Hepatocyte (in vitro differentiated cells): Measurements from ENCODE around the gene SLC2A13. TPM values are rescaled to one million over a fixed set of nuclear protein-coding genes. Genes with fewer than 3 reads are reported as not detected.

Experiments used
- DNase-seq: peaks from one replicate; pipeline ENCODE4 v3.0.0-alpha.2; 2016; ENCODE audit warnings: low spot score
- H2AFZ ChIP-seq: fragments of 200-600 bp; sonication (generic); 2 replicates; pipeline ENCODE4 v1.6.0; 2016; ENCODE audit warnings: antibody characterized with exemption, mild to moderate bottlenecking
- H3K27ac ChIP-seq: fragments of 200-600 bp; sonication (generic); 2 replicates; pipeline ENCODE4 v1.5.1; 2016; ENCODE audit warnings: mild to moderate bottlenecking
- H3K27me3 ChIP-seq: fragments of 200-600 bp; sonication (generic); 2 replicates; pipeline ENCODE4 v1.6.1; 2016
- H3K36me3 ChIP-seq: fragments of 200-600 bp; sonication (generic); replicated peaks from 2 replicates; pipeline ENCODE4 v1.5.1; 2016; ENCODE audit warnings: low read depth; ENCODE audit not compliant: insufficient read depth
- H3K4me1 ChIP-seq: fragments of 200-600 bp; sonication (generic); 2 replicates; pipeline ENCODE4 v1.5.1; 2016; ENCODE audit warnings: mild to moderate bottlenecking, moderate library complexity; ENCODE audit not compliant: insufficient read depth
- H3K4me2 ChIP-seq: fragments of 200-600 bp; sonication (generic); 2 replicates; pipeline ENCODE4 v1.6.0; 2016
- H3K4me3 ChIP-seq: fragments of 200-600 bp; sonication (generic); 2 replicates; pipeline ENCODE4 v1.5.1; 2016; ENCODE audit warnings: mild to moderate bottlenecking
- H3K79me2 ChIP-seq: fragments of 200-600 bp; sonication (generic); 2 replicates; pipeline ENCODE4 v1.6.0; 2017; ENCODE audit warnings: mild to moderate bottlenecking
- H3K9me2 ChIP-seq: fragments of 200-600 bp; sonication (generic); replicated peaks from 2 replicates; pipeline ENCODE4 v1.6.0; 2017; ENCODE audit warnings: mild to moderate bottlenecking; ENCODE audit not compliant: insufficient read depth
- H3K9me3 ChIP-seq: fragments of 200-600 bp; sonication (generic); 2 replicates; pipeline ENCODE4 v1.5.1; 2016; ENCODE audit warnings: low read depth, mild to moderate bottlenecking
- H4K20me1 ChIP-seq: fragments of 200-600 bp; sonication (generic); 2 replicates; pipeline ENCODE4 v1.6.0; 2016; ENCODE audit warnings: mild to moderate bottlenecking; ENCODE audit not compliant: insufficient read depth, poor library complexity, severe bottlenecking
- CTCF ChIP-seq: fragments of 200-600 bp; sonication (generic); IDR thresholded peaks from 2 replicates; pipeline ENCODE4 v1.5.1; 2016; ENCODE audit warnings: antibody characterized with exemption, mild to moderate bottlenecking; ENCODE audit not compliant: poor library complexity
- EZH2 ChIP-seq: fragments of 200-600 bp; sonication (generic); IDR thresholded peaks from 2 replicates; pipeline ENCODE4 v1.6.1; 2016; ENCODE audit warnings: antibody characterized with exemption, mild to moderate bottlenecking, borderline replicate concordance
- EZH2phosphoT487 ChIP-seq: fragments of 200-600 bp; sonication (generic); IDR thresholded peaks from one replicate; pipeline ENCODE4 v1.6.1; 2018; ENCODE audit warnings: antibody characterized with exemption, mild to moderate bottlenecking, low read depth, moderate library complexity; ENCODE audit not compliant: unreplicated experiment, severe bottlenecking
- WGBS: methylation state at CpG from one replicate; pipeline ENCODE4 v1.1.6; 2016; ENCODE audit warnings: low lambda C conversion rate; ENCODE audit errors: missing lambda C conversion rate; 5-methylcytosine and 5-hydroxymethylcytosine counted together
- polyA plus RNA-seq: library from polyadenylated mRNA; unstranded; fragments of >200 nt; fragmentation: Nextera tagmentation; extraction: Ambion mirVana; gene quantifications from 2 replicates; pipeline ENCODE4 v1.2.1, GENCODE V29; 2016
- total RNA-seq: library from RNA; depleted of rRNA; stranded (reverse); fragments of >200 nt; gene quantifications from 2 replicates; pipeline ENCODE4 v1.2.3, GENCODE V29; 2014

The SLC2A13 gene
- total and polyA plus RNA-seq, 2 experiments from 2014 or later: 12.1 to 21.1 TPM

GRCh38 chr12:39872425-39872824 is 233.5 kb downstream of the SLC2A13 start:
- TF ChIP-seq EZH2 (no peak), EZH2phosphoT487 (no peak), CTCF (no peak)
- Histone ChIP-seq H3K9me2 (no peaks in the 10 kb centered on the region), H3K4me3 (no peak overlapping the region), H4K20me1 (no peaks in the 10 kb centered on the region), H3K27me3 (no peaks in the 10 kb centered on the region), H3K9me3 (no peaks in the 10 kb centered on the region), H3K4me2 (no peak overlapping the region), H3K27ac (no peak overlapping the region), H2AFZ (no peak overlapping the region), H3K4me1 (no peaks in the 10 kb centered on the region), H3K79me2 (no peaks in the 10 kb centered on the region), H3K36me3 (no peaks in the 10 kb centered on the region)
- no peak for DNase-seq
- WGBS: 90% methylated on average over 3 of the region's 3 CpGs

DNA sequence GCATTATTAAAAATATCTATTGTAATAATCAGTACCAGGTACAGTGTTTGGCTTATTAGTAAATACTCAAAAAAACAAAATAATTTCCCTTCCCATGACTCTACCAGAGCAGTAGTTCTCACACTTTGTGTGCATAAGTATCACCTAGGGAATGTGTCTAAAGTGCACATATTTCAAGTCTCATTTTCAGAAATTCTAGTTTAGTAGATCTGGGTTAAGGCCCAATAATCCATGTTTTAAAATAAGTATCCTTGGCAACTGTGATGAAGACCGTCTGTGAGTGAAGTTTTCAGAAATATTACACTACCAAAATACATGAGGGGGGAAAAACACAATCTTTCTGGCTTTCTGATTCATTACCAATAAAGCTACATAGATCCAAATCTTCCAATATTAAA is 237.6 kb downstream of the SLC2A13 start:
- no peaks in the 10 kb centered on the region for H3K4me1 ChIP-seq
- H3K27me3 ChIP-seq: no peaks in the 10 kb centered on the region
- no peak overlapping the region for H2AFZ ChIP-seq
- no peak for TF ChIP-seq EZH2phosphoT487
- TF ChIP-seq EZH2: no peak
- TF ChIP-seq CTCF: no peak
- no peaks in the 10 kb centered on the region for H3K36me3 ChIP-seq
- no peaks in the 10 kb centered on the region for H3K79me2 ChIP-seq
- no peak for DNase-seq
- H3K27ac ChIP-seq: no peak overlapping the region
- H3K9me2 ChIP-seq: no peaks in the 10 kb centered on the region
- no peaks in the 10 kb centered on the region for H3K9me3 ChIP-seq
- H4K20me1 ChIP-seq: no peaks in the 10 kb centered on the region
- H3K4me3 ChIP-seq: no peak overlapping the region
- H3K4me2 ChIP-seq: no peak overlapping the region
- WGBS: 80% methylated on average over 1 of the region's 1 CpG

- no peaks in the 10 kb centered on the region for H3K4me1 ChIP-seq
- TF ChIP-seq EZH2phosphoT487 (no peak), CTCF (no peak), EZH2 (no peak)
- DNase-seq: no peak
- no peaks in the 10 kb centered on the region for H3K79me2 ChIP-seq
- H3K9me3 ChIP-seq: no peaks in the 10 kb centered on the region
- H3K4me3 ChIP-seq: no peak overlapping the region
- whole genome bisulfite sequencing: 47% methylated on average over 1 of the region's 1 CpG
- H2AFZ ChIP-seq: no peak overlapping the region
- H4K20me1 ChIP-seq: no peaks in the 10 kb centered on the region
- H3K27ac ChIP-seq: no peak overlapping the region
- H3K27me3 ChIP-seq: no peaks in the 10 kb centered on the region
- no peaks in the 10 kb centered on the region for H3K36me3 ChIP-seq
- H3K9me2 ChIP-seq: no peaks in the 10 kb centered on the region
- no peak overlapping the region for H3K4me2 ChIP-seq
Measured at GRCh38 chr12:39867631-39868327, 238.1 kb downstream of the SLC2A13 start.
